ENCODE measurements around the gene SERINC2. TPM values are rescaled to one million over a fixed set of nuclear protein-coding genes. Genes with fewer than 3 reads are reported as not detected.
"Not testable (repeated sequence)": the region's sequence is repeated elsewhere in the genome, so short reads cannot be mapped to it uniquely, and the experiment has no call there.

SERINC2 gene
- total RNA-seq, 1 donor from 2014 or later: not detected

GRCh38 chr1:31474567-31474966 is 61.6 kb downstream of the SERINC2 start:
- H3K4me3 Mint-ChIP-seq; H3K9me3 Mint-ChIP-seq; H3K27ac Mint-ChIP-seq; H3K4me1 Mint-ChIP-seq (ENCODE audit: low read depth); DNase-seq (ENCODE audit: low spot score); intact Hi-C loops (cut with micrococcal nuclease); H3K36me3 Mint-ChIP-seq (ENCODE audit: low read depth): not testable (repeated sequence)
- peaks cover 25% of the 10 kb centered on the region for H3K27me3 Mint-ChIP-seq (ENCODE audit: insufficient read depth)

DNA sequence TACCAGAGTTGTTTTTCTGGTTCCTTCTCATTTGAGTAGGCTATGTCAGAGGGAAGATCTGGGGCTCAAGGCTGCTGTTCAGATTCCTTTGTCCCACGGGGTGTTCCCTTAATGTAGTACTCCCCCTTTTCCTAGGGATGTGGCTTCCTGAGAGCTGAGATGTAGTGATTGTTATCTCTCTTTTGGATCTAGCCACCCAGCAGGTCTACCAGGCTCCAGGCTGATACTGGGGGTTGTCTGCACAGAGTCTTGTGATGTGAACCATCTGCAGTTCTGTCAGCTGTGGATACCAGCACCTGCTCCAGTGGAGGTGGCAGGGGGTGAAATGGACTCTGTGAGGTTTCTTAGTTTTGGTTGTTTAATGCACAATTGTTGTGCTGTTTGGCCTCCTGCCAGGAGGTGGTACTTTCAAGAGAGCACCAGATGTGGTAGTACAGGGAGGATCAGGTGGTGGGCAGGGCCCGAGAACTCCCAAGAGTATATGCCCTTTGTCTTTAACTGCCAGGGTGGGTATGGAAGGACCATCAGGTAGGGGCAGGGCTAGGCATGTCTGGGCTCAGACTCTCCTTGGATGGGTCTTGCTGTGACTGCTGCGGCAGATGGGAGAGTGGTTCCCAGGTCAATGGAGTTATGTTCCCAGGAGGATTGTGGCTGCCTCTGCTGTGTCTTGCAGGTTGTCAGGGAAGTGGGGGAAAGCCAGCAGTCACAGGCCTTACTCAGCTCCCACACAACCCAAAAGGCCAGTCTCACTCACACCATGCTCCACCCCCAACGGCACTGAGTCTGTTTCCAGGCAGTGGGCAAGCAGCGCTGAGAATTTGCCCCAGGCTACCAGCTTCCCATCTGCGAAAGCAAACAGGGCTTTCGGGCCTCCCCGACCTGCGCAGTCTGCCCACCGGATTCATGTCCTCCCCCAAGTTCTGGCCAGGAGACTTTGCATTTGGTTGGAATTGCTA is 64.2 kb downstream of the SERINC2 start:
- intact Hi-C loops (cut with micrococcal nuclease): no loop called here
- peaks cover 19% of the 10 kb centered on the region for H3K27me3 Mint-ChIP-seq (ENCODE audit: insufficient read depth)
- H3K27ac Mint-ChIP-seq: no peak overlapping the region
- H3K4me3 Mint-ChIP-seq: no peak overlapping the region
- H3K36me3 Mint-ChIP-seq (ENCODE audit: low read depth): no peaks in the 10 kb centered on the region
- no peaks in the 10 kb centered on the region for H3K4me1 Mint-ChIP-seq (ENCODE audit: low read depth)
- H3K9me3 Mint-ChIP-seq: no peaks in the 10 kb centered on the region
- DNase-seq (ENCODE audit: low spot score): no peak

- H3K36me3 Mint-ChIP-seq (ENCODE audit: low read depth): no peaks in the 10 kb centered on the region
- H3K27ac Mint-ChIP-seq: no peak overlapping the region
- intact Hi-C loops (cut with micrococcal nuclease): no loop called here
- no peaks in the 10 kb centered on the region for H3K4me1 Mint-ChIP-seq (ENCODE audit: low read depth)
- no peak overlapping the region for H3K4me3 Mint-ChIP-seq
- no peak for DNase-seq (ENCODE audit: low spot score)
- peaks cover 19% of the 10 kb centered on the region for H3K27me3 Mint-ChIP-seq (ENCODE audit: insufficient read depth)
- H3K9me3 Mint-ChIP-seq: no peaks in the 10 kb centered on the region
These were observed 65.2 kb downstream of the SERINC2 start for GRCh38 chr1:31478167-31478566.

- no peaks in the 10 kb centered on the region for H3K4me1 Mint-ChIP-seq (ENCODE audit: low read depth)
These were observed 66.8 kb downstream of the SERINC2 start for GRCh38 chr1:31479811-31480210.

DNA sequence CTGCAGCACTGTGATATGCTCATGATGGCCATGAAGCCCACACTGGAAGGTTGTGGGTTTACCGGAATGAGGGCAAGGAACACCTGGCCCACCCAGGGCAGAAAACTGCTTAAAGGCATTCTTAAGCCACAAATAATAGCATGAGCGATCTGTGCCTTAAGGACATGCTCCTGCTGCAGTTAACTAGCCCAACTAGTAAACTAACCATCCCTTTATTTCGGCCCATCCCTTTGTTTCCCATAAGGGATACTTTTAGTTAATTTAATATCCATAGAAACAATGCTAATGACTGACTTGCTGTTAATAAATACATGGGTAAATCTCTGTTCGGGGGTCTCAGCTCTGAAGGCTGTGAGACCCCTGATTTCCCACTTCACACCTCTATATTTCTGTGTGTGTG is 67.4 kb downstream of the SERINC2 start:
- H3K4me1 Mint-ChIP-seq (ENCODE audit: low read depth); H3K36me3 Mint-ChIP-seq (ENCODE audit: low read depth); DNase-seq (ENCODE audit: low spot score); H3K9me3 Mint-ChIP-seq; intact Hi-C loops (cut with micrococcal nuclease); H3K27ac Mint-ChIP-seq; H3K4me3 Mint-ChIP-seq: not testable (repeated sequence)
- H3K27me3 Mint-ChIP-seq (ENCODE audit: insufficient read depth): peaks cover 15% of the 10 kb centered on the region

More at GRCh38 chr1:31479811-31480210, 66.8 kb downstream of the SERINC2 start:
- Mint-ChIP-seq H3K27me3 (ENCODE audit: insufficient read depth) (peaks cover 19% of the 10 kb centered on the region), H3K9me3 (no peaks in the 10 kb centered on the region), H3K27ac (no peak overlapping the region), H3K4me3 (no peak overlapping the region), H3K36me3 (ENCODE audit: low read depth) (no peaks in the 10 kb centered on the region)
- no peak for DNase-seq (ENCODE audit: low spot score)
- intact Hi-C loops (cut with micrococcal nuclease): no loop called here

DNA sequence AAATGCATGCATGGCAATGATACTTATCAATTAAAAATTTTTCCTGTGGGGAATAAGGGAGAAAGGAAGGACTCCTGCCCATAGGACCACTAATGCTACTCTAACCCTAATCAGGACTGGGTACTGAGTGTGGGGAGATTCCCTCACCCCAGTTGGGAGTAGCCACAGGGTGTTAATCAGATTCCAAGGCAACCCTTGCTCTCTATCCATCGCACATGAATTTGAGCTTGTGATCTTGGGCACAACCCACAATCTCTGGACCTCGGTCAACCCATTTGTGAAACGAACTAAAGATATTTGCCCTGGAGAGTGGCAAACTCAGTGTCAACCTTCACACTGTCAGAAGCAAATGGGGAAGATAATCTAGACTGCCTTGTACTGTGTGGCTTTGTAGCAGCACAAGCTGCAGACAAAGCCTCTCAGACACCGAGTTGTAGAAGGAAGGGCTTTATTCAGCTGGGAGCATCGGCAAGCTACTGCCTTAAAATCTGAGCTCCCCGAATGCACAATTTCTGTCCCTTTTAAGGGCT is 69.5 kb downstream of the SERINC2 start:
- Mint-ChIP-seq H3K36me3 (ENCODE audit: low read depth) (no peaks in the 10 kb centered on the region), H3K27ac (no peak overlapping the region), H3K4me3 (no peak overlapping the region), H3K4me1 (ENCODE audit: low read depth) (peaks cover 7% of the 10 kb centered on the region), H3K27me3 (ENCODE audit: insufficient read depth) (peaks cover 2% of the 10 kb centered on the region), H3K9me3 (no peaks in the 10 kb centered on the region)
- no peak for DNase-seq (ENCODE audit: low spot score)
- intact Hi-C loops (cut with micrococcal nuclease): no loop called here

- no peak for DNase-seq (ENCODE audit: low spot score)
- Mint-ChIP-seq H3K36me3 (ENCODE audit: low read depth) (no peaks in the 10 kb centered on the region), H3K4me3 (no peak overlapping the region), H3K4me1 (ENCODE audit: low read depth) (peaks cover 12% of the 10 kb centered on the region), H3K27me3 (ENCODE audit: insufficient read depth) (peaks cover 2% of the 10 kb centered on the region), H3K27ac (no peak overlapping the region), H3K9me3 (no peaks in the 10 kb centered on the region)
- intact Hi-C loops (cut with micrococcal nuclease): no loop called here
These were observed 70.3 kb downstream of the SERINC2 start for GRCh38 chr1:31483012-31483946.

Other genes starting within 250 kb of the SERINC2 start
- not detected in 2 replicates for gene NKAIN1, start 173.3 kb upstream of the SERINC2 start, total RNA-seq
- gene SNRNP40, start 116.4 kb upstream of the SERINC2 start, total RNA-seq: 118 and 119 TPM in 2 replicates
- 24.1 and 24.7 TPM in 2 replicates for gene ZCCHC17, start 116.2 kb upstream of the SERINC2 start, total RNA-seq
- not detected in 2 replicates for gene FABP3, start 40.1 kb upstream of the SERINC2 start, total RNA-seq
- gene TINAGL1, start 163.3 kb downstream of the SERINC2 start, total RNA-seq: not detected in 2 replicates
- gene HCRTR1, start 204.5 kb downstream of the SERINC2 start, total RNA-seq: not detected in 2 replicates
- gene PEF1, start 231.7 kb downstream of the SERINC2 start, total RNA-seq: 57.6 and 66.1 TPM in 2 replicates

Measured in activated T-helper 1 cell treated with anti-CD3 and anti-CD28 coated beads, Interleukin-12 subunit alpha, Interleukin-12 subunit beta, Interleukin-2, Interleukin-4 antibody, amounts not matched to agents 30 ng/mL and 10 ng/mL and 1 ng/mL, durations not matched to agents 14 hours and 24 hours and 36 hours (primary cell).